GM12864 (cell line): Measurements from ENCODE around the gene DHTKD1.
A peak's percentile ranks its signal among the peaks of the same experiment; 100 is the strongest.

Experiments
- DNase-seq: peaks from one replicate; pipeline ENCODE4 v3.0.0-alpha.2; 2011; ENCODE audit warnings: low read depth
- H3K4me3 ChIP-seq: 2 replicates; pipeline ENCODE4 v1.5.1; 2011; ENCODE audit warnings: mild to moderate bottlenecking, low read depth, low read length, control low read depth
- CTCF ChIP-seq: IDR thresholded peaks from 2 replicates; pipeline ENCODE4 v1.5.1; 2011; ENCODE audit warnings: low read depth, mild to moderate bottlenecking, moderate library complexity, low read length, control low read depth, inconsistent platforms; ENCODE audit errors: missing control alignments

Gene DHTKD1

DNA sequence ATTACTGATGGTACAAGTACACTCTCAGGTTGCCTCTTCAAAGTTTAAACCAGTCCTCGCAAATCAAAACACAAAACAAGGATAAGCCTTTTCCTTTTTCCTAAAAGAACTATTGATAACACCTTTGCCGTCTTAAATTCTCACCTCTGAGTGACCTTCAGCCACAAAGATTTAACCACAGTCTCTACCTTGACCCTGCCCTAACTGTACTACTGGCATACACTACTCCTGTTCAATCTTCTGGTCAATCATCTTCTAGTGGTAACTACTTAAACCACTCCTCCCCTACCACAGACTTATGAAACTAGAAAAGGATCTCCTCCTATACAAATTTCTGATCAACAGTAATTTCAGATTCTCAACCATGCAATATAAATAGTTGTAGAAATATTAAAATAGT, 41.2 kb upstream of the DHTKD1 start:
- no peak for TF ChIP-seq CTCF
- DNase-seq, result no peak

DNA sequence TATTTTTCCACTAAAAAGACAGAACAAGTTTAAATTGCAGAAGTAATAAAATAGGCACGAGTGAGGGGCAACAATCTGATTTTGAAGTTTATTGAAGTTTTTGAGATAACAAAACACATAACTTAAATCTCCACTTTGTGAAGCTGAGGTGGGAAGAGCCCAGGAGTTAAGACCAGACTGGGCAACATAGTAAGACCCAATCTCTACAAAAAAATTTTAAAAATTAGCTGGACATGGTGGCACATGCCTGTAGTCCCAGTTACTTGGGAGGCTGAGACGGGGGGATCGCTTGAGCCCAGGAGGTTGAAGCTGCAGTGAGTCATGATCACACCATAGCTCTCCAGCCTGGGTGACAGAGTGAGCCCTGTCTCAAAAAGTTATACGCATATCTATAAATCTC, 37.4 kb upstream of the DHTKD1 start:
- no peak overlapping the region for H3K4me3 ChIP-seq
- no peak for DNase-seq
- TF ChIP-seq CTCF, result no peak

More for the DNA sequence above, 41.2 kb upstream of the DHTKD1 start:
- H3K4me3 ChIP-seq, result no peak overlapping the region

DNA sequence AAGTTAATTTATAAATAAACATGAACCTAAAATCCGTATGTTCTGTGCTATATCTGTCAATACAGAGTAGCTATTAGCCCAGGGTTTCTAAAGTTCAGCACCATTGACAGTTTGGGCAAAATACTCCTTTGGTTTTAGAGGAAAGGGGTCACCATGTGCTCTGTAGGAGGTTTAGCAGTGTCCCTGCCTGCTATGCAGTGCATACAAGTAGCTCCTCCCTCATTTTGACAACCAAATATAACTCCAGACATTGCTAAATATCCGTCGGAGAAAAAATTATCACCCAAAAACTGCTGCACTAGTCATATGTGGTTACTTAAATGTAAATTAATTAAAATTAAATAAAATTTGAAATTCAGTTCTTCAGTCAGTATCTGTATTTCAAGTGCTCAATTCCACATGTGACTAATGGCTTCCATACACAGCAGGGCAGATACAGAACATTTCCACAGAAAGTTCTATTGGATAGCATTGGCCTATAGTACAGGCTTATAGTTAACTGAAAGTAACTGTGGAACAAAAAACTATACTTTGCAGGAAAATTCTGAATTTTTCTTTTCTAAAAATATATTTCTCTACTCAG, 32.6 kb upstream of the DHTKD1 start:
- no peak for TF ChIP-seq CTCF
- H3K4me3 ChIP-seq, result no peak overlapping the region
- no peak for DNase-seq

GRCh38 chr10:12041766-12042408, 26.9 kb upstream of the DHTKD1 start:
- TF ChIP-seq CTCF, result no peak
- peak overlapping the region; percentile 92 for H3K4me3 ChIP-seq
- peak; percentile 55 for DNase-seq

DNA sequence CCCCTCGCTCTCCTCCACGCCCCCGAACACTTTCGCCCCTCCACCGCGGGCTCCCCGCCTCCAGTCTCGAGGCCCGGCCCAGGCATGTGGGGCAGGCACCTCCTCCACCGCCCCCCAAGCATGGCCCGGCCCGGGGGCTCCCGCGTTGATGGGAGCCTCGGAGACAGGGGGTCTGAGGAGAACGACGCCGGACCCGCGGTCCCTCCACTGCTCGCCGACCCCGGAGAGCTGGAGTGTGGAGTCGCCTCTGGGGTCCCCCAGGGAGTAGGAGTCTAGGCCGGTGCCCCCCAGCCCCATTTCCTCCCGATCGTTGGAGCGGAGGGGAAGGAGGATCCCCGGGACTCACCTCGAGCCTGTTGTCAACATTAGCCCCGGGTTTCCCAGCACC, 26.4 kb upstream of the DHTKD1 start:
- no peak for DNase-seq
- peak overlapping the region; percentile 92 for H3K4me3 ChIP-seq
- no peak for TF ChIP-seq CTCF

DNA sequence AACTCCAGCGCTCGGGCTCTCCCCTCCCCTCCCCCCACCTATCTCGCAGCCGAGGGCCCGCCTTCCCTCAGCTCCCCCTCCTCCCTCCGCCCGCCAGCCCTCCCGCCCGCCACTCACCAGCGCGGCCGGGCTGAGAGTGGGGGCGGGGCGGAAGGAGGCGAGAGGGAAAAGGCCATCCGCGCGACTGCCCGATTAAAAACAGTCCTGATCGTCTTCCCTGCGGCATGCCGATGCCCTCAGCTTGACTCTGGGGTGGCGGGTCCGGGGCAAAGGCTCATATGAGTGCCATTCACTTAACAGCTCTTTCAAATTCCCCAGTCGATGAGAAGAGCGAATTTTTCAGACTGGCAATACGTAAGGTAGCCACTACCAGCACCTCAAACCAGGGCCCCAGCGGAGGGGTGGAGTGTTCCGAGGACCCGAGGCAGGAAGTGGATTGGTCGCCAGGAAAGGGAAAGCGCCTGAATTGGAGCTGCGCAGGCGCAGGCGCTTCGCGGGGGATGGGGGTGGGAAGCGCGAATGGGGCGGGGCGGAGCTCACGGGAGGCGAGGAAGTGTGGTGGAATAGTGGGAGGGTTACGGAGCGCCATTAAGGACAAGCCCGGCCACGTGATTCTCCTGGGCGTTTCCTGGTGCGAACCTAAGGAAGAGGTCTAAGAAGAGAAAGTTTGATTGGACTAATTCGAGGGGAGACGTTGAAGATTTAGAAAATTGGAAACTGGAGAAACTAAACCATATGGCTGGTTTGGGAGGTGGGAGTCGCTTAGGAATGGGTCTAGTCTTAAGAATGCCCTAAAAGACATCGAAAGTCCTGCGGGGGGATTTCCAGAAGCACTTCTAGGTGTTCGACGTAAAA, 25.7 kb upstream of the DHTKD1 start, which contains the start of gene UPF2:
UPF2 (minus strand) TSS at position 13 of the 855 bp plus-strand sequence. CDS start 7,386 bp downstream, outside the sequence.
- peak; percentile 94 for DNase-seq
- H3K4me3 ChIP-seq, result peak within 1 kb of the TSS; percentile 92
- no peak for TF ChIP-seq CTCF
